ENCODE data around the gene ANKRD28. TPM values are rescaled to one million over a fixed set of nuclear protein-coding genes. Genes with fewer than 3 reads are reported as not detected.

ANKRD28 gene
- total and polyA plus RNA-seq, 5 donors, result 3.8 to 14.3 (median 9.5) TPM

Small RNA genes lying within 50 kb of the gene (microRNA-seq; reads per million reads assigned to microRNA genes)
- gene MIR3134, result 0 reads per million in 2 donors

Other genes with a start within 250 kb of the ANKRD28 start
- gene HACL1, start 196.4 kb downstream of the ANKRD28 start, total RNA-seq, result 10 to 100 TPM; 10.8 to 16.8 (median 13.8) TPM
- gene HACL1, start 196.4 kb downstream of the ANKRD28 start, polyA plus RNA-seq, result 9.7 TPM
- gene BTD, start 196.2 kb downstream of the ANKRD28 start, total RNA-seq, result 10 to 100 TPM; 10.1 to 13.5 (median 10.9) TPM
- 8.0 TPM for gene BTD, start 196.2 kb downstream of the ANKRD28 start, polyA plus RNA-seq

All from right cardiac atrium (tissue), 5 donors.